Measurements from ENCODE around the gene CMTM6.

DNA sequence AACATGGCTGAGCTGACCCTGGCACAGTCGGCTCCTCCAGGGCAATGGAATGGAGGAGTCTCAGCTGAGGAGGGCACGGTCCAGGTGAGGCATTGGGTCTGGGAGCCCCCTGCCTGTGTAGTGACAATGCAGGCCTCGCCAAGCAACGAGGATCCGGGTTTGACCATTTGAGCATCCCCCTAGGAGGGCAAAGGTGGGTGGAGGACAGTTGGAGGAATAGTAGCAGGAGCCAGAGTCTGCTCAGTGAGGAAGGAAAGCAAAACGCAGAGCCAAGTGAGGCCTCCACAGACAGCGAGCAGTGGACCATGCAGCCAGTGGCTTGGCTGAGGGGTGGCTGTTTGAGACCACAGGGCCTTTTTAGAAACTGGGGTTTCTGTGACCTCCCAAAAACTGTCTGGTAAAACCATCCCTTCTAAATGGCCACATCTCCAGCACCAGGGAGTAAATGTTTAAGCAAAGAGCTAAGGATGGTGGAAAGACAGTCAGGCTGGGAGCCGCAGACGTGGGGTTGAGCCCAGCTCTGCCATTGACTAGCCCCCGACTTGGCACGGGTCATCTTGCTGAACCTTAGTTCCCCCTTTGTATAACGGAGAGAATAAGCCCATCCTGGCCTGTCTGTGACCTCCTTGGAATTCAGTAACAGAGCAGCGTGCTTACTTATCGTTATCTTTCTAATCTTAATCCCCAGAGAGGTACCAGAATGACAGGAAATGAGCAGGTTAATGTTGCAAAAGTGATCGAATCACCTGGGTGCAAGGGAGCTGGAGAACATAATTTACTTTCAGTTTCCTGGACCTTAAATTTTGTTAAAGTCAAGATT lies 46.8 kb downstream of the CMTM6 start:
- TF ChIP-seq EZH2 (IDR thresholded peaks at IDR 0.05): no peak
- TF ChIP-seq POLR2AphosphoS5 (IDR thresholded peaks at IDR 0.05; ENCODE audit: borderline replicate concordance, low read depth, low read length): no peak
- no peak for TF ChIP-seq FOXP2 (optimal IDR thresholded peaks at IDR 0.05; ENCODE audit: control extremely low read depth, extremely low read length, insufficient read depth)

Measured in SK-N-MC (cell line).